Sigmoid colon (tissue), 4 donors: ENCODE data around the gene SCP2D1.

Experiments
- CTCF ChIP-seq, 4 experiments: fragments of 450-650 bp in 3 of 4; fragments of 200-600 bp in 1 of 4; IDR thresholded peaks; one replicate each; pipeline ENCODE4 v1.5.1; 2016 to 2019; ENCODE audit warnings: antibody characterized with exemption in 4 of 4, mild to moderate bottlenecking in 3 of 4, moderate library complexity in 2 of 4
- EP300 ChIP-seq, 4 donors: sonication (generic); formaldehyde crosslinking; IDR thresholded peaks; one replicate each; pipeline ENCODE4 v1.6.1; 2017; ENCODE audit warnings: antibody characterized with exemption in 4 of 4
- POLR2A ChIP-seq, 2 donors: fragments of 450-650 bp; IDR thresholded peaks; one replicate each; pipeline ENCODE4 v1.6.1; 2016; ENCODE audit warnings: antibody characterized with exemption in 2 of 2, mild to moderate bottlenecking in 2 of 2, moderate library complexity in 2 of 2

- TF ChIP-seq CTCF (IDR thresholded peaks at IDR 0.05), result no peak
- no peak for TF ChIP-seq POLR2A (IDR thresholded peaks at IDR 0.05)
- TF ChIP-seq EP300 (IDR thresholded peaks at IDR 0.05), result no peak
These were observed 19.2 kb upstream of the SCP2D1 start for GRCh38 chr20:18794428-18794787.
